SKM-1 (cell line): ENCODE data around the gene ZBTB20.
A peak's percentile ranks its signal among the peaks of the same experiment; 100 is the strongest.

ENCODE experiments used
- DNase-seq: peaks from one replicate; lab custom pipeline; 2025; ENCODE audit not compliant: unreplicated experiment; lab: John Stamatoyannopoulos, UW

ZBTB20 gene

GRCh38 chr3:114721864-114722263, 425.2 kb downstream of the ZBTB20 start:
- DNase-seq, result no peak

- DNase-seq, result no peak
Measured at GRCh38 chr3:114721209-114721608, 425.9 kb downstream of the ZBTB20 start.

GRCh38 chr3:114718898-114719210, 428.2 kb downstream of the ZBTB20 start:
- DNase-seq, result no peak

- no peak for DNase-seq
Measured at GRCh38 chr3:114718071-114718897, 428.8 kb downstream of the ZBTB20 start.

GRCh38 chr3:114716916-114717315, 430.2 kb downstream of the ZBTB20 start:
- no peak for DNase-seq

GRCh38 chr3:114716126-114716525, 431.0 kb downstream of the ZBTB20 start:
- DNase-seq, result no peak

- DNase-seq, result no peak
Measured at GRCh38 chr3:114714957-114715460, 432.1 kb downstream of the ZBTB20 start.

- DNase-seq, result no peak
Measured at GRCh38 chr3:114714237-114714636, 432.9 kb downstream of the ZBTB20 start.

GRCh38 chr3:114712728-114713492, 434.2 kb downstream of the ZBTB20 start:
- DNase-seq, result no peak

GRCh38 chr3:114711321-114711886, 435.7 kb downstream of the ZBTB20 start:
- DNase-seq, result no peak

GRCh38 chr3:114709102-114709501, 438.0 kb downstream of the ZBTB20 start:
- DNase-seq, result peak; percentile 60

GRCh38 chr3:114707252-114707860, 439.7 kb downstream of the ZBTB20 start:
- DNase-seq, result no peak

GRCh38 chr3:114706591-114707232, 440.4 kb downstream of the ZBTB20 start:
- no peak for DNase-seq

GRCh38 chr3:114700637-114701234, 446.4 kb downstream of the ZBTB20 start:
- DNase-seq, result no peak

- DNase-seq, result no peak
Measured at GRCh38 chr3:114698146-114699105, 448.7 kb downstream of the ZBTB20 start.

GRCh38 chr3:114697401-114697800, 449.7 kb downstream of the ZBTB20 start:
- DNase-seq, result peak; percentile 72

GRCh38 chr3:114694251-114694650, 452.8 kb downstream of the ZBTB20 start:
- no peak for DNase-seq

GRCh38 chr3:114691871-114692270, 455.2 kb downstream of the ZBTB20 start:
- no peak for DNase-seq

- no peak for DNase-seq
Measured at GRCh38 chr3:114690911-114691310, 456.2 kb downstream of the ZBTB20 start.
